Epidermal melanocyte (primary cell): ENCODE results near the gene RTN3.

Experiments used
- DNase-seq: peaks from one replicate; pipeline ENCODE4 v3.0.0; 2011; ENCODE audit warnings: low spot score; ENCODE audit not compliant: insufficient read length

The RTN3 gene

GRCh38 chr11:63737718-63738117 lies 56.4 kb downstream of the RTN3 start:
- no peak for DNase-seq

- peak; percentile 43 for DNase-seq
Observed at GRCh38 chr11:63738720-63739360, 57.5 kb downstream of the RTN3 start.

GRCh38 chr11:63745304-63746170 lies 64.2 kb downstream of the RTN3 start:
- DNase-seq, result no peak

GRCh38 chr11:63747011-63747410 lies 65.7 kb downstream of the RTN3 start:
- no peak for DNase-seq

GRCh38 chr11:63749624-63750023 lies 68.3 kb downstream of the RTN3 start:
- DNase-seq, result no peak

GRCh38 chr11:63756919-63757761 lies 75.8 kb downstream of the RTN3 start:
- DNase-seq, result no peak

- DNase-seq, result no peak
Observed at GRCh38 chr11:63760487-63761079, 79.3 kb downstream of the RTN3 start.

- DNase-seq, result no peak
Observed at GRCh38 chr11:63761188-63761587, 79.9 kb downstream of the RTN3 start.

- DNase-seq, result no peak
Observed at GRCh38 chr11:63761931-63762653, 80.8 kb downstream of the RTN3 start.

GRCh38 chr11:63762654-63763495 lies 81.6 kb downstream of the RTN3 start:
- DNase-seq, result no peak

- no peak for DNase-seq
Observed at GRCh38 chr11:63763496-63764339, 82.4 kb downstream of the RTN3 start.

- no peak for DNase-seq
Observed at GRCh38 chr11:63764340-63764678, 83.0 kb downstream of the RTN3 start.

- no peak for DNase-seq
Observed at GRCh38 chr11:63764679-63765647, 83.7 kb downstream of the RTN3 start.

GRCh38 chr11:63765688-63766241 lies 84.5 kb downstream of the RTN3 start:
- no peak for DNase-seq

- no peak for DNase-seq
Observed at GRCh38 chr11:63766531-63767235, 85.4 kb downstream of the RTN3 start.

GRCh38 chr11:63767267-63767564 lies 85.9 kb downstream of the RTN3 start:
- no peak for DNase-seq

- peak; percentile 94 for DNase-seq
Observed at GRCh38 chr11:63767565-63768236, 86.4 kb downstream of the RTN3 start.
